GM18907 (cell line): ENCODE results near the gene DOCK6.

Experiments used
- ATAC-seq: cut with Tn5 transposase; IDR thresholded peaks from one replicate; pipeline ENCODE4 v1.9.1; 2021; ENCODE audit warnings: mild to moderate bottlenecking, moderate library complexity; ENCODE audit not compliant: unreplicated experiment

DOCK6 gene

DNA sequence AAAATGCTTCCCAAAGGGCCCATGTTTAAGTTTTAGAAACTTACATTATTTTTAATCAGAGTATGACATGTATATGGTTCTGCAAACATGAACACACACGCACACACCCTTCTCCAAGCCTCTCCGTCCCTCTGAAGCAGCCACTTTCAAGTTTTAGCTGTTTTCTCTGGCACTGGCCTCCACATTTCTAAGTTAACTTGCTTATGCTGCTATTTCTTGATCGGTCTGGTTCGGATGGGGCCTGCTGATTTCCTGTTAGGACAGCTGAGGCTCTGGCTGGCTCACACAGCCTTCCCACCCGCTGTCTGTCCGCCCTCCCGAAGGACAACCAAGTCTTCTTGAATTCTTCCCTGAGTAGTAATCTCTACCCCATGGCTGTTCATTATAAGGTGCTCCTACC lies 111.1 kb downstream of the DOCK6 start:
- ATAC-seq: no peak
